Esophagus muscularis mucosa (tissue), 3 donors: Measurements from ENCODE around the gene MANSC4.

ENCODE experiments used
- POLR2A ChIP-seq: fragments of 450-650 bp; IDR thresholded peaks from one replicate; pipeline ENCODE4 v1.6.1; 2017; ENCODE audit warnings: antibody characterized with exemption, moderate library complexity, mild to moderate bottlenecking, low read depth
- POLR2AphosphoS5 ChIP-seq, 2 donors: sonication (generic); formaldehyde crosslinking; IDR thresholded peaks; one replicate each; pipeline ENCODE4 v1.6.1; 2017; ENCODE audit warnings: antibody characterized with exemption in 2 of 2
- TF ChIP-seq, protein P1 (sequence below), 3 experiments: fragments of 200-600 bp in 2 of 3; fragments of 450-650 bp in 1 of 3; sonication (generic) in 2 of 3; IDR thresholded peaks; one replicate each; pipeline ENCODE4 v1.5.1; 2017 to 2019; ENCODE audit warnings: antibody characterized with exemption in 3 of 3, mild to moderate bottlenecking in 2 of 3, moderate library complexity in 1 of 3

DNA sequence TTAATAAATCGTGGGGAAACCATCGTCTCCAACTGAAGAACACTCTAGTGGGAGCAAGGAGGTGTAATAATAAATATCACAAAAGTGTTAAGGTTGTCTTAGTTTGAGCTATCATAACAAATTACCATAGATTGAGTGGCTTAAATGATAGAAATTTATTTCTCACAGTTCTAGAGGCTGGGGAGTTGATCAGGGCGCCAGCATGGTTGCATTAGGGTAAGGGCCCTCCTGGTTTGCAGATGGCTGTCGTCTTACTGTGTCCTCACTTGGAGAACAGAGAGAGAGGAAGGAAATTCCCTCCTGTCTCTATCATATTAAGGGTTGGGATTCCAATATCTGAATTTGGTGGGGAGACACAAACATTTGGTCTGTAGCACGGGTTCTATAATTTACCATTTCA lies 36.4 kb downstream of the MANSC4 start:
- TF ChIP-seq POLR2A, result no peak
- TF ChIP-seq, protein P1, sequence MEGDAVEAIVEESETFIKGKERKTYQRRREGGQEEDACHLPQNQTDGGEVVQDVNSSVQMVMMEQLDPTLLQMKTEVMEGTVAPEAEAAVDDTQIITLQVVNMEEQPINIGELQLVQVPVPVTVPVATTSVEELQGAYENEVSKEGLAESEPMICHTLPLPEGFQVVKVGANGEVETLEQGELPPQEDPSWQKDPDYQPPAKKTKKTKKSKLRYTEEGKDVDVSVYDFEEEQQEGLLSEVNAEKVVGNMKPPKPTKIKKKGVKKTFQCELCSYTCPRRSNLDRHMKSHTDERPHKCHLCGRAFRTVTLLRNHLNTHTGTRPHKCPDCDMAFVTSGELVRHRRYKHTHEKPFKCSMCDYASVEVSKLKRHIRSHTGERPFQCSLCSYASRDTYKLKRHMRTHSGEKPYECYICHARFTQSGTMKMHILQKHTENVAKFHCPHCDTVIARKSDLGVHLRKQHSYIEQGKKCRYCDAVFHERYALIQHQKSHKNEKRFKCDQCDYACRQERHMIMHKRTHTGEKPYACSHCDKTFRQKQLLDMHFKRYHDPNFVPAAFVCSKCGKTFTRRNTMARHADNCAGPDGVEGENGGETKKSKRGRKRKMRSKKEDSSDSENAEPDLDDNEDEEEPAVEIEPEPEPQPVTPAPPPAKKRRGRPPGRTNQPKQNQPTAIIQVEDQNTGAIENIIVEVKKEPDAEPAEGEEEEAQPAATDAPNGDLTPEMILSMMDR (IDR thresholded peaks at IDR 0.05), result no peak
- no peak for TF ChIP-seq POLR2AphosphoS5 (IDR thresholded peaks at IDR 0.05)
